Measurements from ENCODE around the gene ST7. TPM values are rescaled to one million over a fixed set of nuclear protein-coding genes. Genes with fewer than 3 reads are reported as not detected.

Gene ST7
- total RNA-seq, 1 donor from 2014 or later = 17.0 TPM

DNA sequence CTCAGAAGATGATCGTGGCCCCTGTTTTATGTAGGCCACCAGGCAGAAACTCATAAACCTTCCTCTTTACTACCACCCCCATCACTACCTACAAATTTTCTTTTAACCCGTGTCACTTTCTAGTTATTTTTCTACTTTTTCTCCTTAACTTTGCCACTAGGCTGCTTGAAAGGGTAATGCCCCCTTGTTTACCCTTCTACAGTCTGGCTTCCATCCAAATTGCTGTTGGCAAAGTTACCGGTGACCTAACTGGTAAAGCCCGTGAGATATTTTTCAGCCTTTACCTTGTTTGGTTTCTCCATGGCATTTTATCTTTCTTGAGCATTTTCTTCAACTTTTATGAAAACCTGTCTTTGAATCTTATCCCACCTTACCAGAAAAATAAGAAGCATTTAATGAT is 216.6 kb downstream of the ST7 start:
- peak; percentile 31 for DNase-seq (ENCODE audit: low read depth)
- Histone ChIP-seq H3K4me3 (ENCODE audit: low read depth, low read length) (no peak overlapping the region), H3K36me3 (ENCODE audit: control insufficient read depth, insufficient read depth, low read length) (no peaks in the 10 kb centered on the region), H3K27me3 (ENCODE audit: control insufficient read depth, insufficient read depth, low read length) (no peaks in the 10 kb centered on the region)
- no peak for TF ChIP-seq CTCF (IDR thresholded peaks at IDR 0.05; ENCODE audit: insufficient read depth, low read length, poor library complexity, severe bottlenecking)

DNA sequence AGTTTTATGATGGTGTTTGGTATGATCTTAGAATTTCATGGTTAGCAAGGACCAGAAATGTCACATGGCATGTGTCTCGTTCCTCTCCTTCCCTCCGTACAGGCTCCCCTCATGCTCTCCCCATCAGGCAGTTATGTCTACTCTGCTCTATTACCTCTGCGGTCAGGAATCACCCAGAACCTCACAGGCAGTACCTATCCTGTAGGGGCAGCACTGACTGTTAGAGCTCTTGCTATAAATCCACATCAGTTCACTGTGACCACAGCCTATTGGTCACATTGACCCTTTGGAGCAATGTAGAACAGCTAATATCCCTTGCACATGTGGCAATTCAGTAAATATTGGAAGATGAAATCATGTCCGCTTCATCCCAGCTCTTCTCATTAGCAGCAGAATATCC is 217.8 kb downstream of the ST7 start:
- no peak for DNase-seq (ENCODE audit: low read depth)
- TF ChIP-seq CTCF (IDR thresholded peaks at IDR 0.05; ENCODE audit: insufficient read depth, low read length, poor library complexity, severe bottlenecking) = no peak
- H3K36me3 ChIP-seq (ENCODE audit: control insufficient read depth, insufficient read depth, low read length) = no peaks in the 10 kb centered on the region
- no peaks in the 10 kb centered on the region for H3K27me3 ChIP-seq (ENCODE audit: control insufficient read depth, insufficient read depth, low read length)
- H3K4me3 ChIP-seq (ENCODE audit: low read depth, low read length) = no peak overlapping the region

DNA sequence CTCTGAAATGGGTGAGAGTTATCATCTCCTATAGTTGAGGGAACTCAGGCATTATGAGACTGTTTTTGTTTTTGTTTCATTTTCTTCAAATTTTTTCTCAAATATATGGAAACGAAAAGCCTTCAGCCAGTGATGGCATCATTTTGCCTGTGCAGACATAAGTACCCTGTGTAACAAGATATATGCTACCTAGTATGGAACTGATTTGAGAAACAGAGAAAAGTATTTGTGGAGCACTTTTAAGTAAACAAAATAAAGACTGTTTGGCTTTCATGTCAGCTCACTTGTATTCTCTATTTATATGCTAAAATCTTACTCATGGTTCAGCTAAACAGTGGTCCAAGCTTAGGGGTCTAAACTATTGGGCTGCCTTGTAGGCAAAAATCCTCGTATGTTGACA is 219.0 kb downstream of the ST7 start:
- H3K27me3 ChIP-seq (ENCODE audit: control insufficient read depth, insufficient read depth, low read length) = no peaks in the 10 kb centered on the region
- no peak overlapping the region for H3K4me3 ChIP-seq (ENCODE audit: low read depth, low read length)
- no peak for TF ChIP-seq CTCF (IDR thresholded peaks at IDR 0.05; ENCODE audit: insufficient read depth, low read length, poor library complexity, severe bottlenecking)
- DNase-seq (ENCODE audit: low read depth) = no peak
- H3K36me3 ChIP-seq (ENCODE audit: control insufficient read depth, insufficient read depth, low read length) = no peaks in the 10 kb centered on the region

DNA sequence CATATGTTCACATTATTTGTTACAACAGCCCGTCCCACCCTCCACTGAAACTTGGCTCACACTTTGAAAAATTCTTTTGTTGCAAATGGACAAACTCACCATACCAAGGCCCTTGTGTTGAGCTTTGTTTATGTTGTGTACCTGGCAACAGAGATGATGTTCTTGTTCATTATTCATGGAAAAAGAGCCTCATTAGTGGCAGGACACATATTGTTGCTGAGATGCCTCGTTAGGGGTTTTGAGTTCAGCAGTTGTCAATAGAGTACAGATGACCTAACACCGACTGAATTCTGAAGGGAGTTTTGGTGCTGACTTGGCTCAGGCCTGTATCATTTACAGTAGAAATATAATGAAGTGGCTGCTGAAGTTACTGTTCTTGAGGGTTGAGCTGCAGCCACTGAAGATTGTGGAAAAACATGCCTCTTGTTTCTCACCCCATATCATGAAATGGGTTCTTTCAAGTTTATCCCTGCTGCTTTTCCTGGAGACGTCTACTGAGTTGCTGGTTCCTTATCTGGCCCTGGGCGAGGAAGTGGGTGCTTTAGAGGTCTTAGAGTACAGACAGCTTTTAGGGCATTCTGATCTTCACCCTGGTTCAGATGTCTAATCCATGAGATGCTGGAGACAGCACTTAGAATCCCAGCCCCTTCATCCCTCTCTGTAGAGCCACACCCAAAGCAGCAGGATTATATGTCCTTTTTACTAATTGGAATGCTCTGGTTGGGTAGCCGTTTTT is 219.9 kb downstream of the ST7 start:
- Histone ChIP-seq H3K4me3 (ENCODE audit: low read depth, low read length) (no peak overlapping the region), H3K36me3 (ENCODE audit: control insufficient read depth, insufficient read depth, low read length) (no peaks in the 10 kb centered on the region), H3K27me3 (ENCODE audit: control insufficient read depth, insufficient read depth, low read length) (no peaks in the 10 kb centered on the region)
- DNase-seq (ENCODE audit: low read depth) = no peak
- no peak for TF ChIP-seq CTCF (IDR thresholded peaks at IDR 0.05; ENCODE audit: insufficient read depth, low read length, poor library complexity, severe bottlenecking)

- Histone ChIP-seq H3K36me3 (ENCODE audit: control insufficient read depth, insufficient read depth, low read length) (no peaks in the 10 kb centered on the region), H3K27me3 (ENCODE audit: control insufficient read depth, insufficient read depth, low read length) (no peaks in the 10 kb centered on the region), H3K4me3 (ENCODE audit: low read depth, low read length) (no peak overlapping the region)
- TF ChIP-seq CTCF (IDR thresholded peaks at IDR 0.05; ENCODE audit: insufficient read depth, low read length, poor library complexity, severe bottlenecking) = no peak
- DNase-seq (ENCODE audit: low read depth) = no peak
These were observed 222.9 kb downstream of the ST7 start for GRCh38 chr7:117176206-117176605.

DNA sequence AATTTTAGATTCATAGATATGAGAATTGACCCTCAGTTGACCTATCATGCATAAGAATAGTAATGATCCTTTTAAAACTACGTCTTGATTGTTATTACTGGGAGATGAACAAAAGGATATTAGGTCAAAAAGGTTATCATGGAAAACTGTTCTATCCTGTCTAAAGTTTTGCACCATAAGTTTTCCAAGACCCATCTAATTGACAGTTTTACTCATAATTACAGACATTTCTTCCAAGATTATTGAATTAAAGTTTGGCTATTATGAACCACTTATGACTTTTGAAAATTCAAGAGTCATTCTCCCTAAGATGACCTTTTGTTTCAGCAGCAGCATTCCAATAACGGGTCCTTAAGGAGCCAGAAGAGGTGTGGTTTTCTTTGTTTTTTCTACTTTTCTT is 225.3 kb downstream of the ST7 start:
- H3K4me3 ChIP-seq (ENCODE audit: low read depth, low read length) = no peak overlapping the region
- no peaks in the 10 kb centered on the region for H3K36me3 ChIP-seq (ENCODE audit: control insufficient read depth, insufficient read depth, low read length)
- no peaks in the 10 kb centered on the region for H3K27me3 ChIP-seq (ENCODE audit: control insufficient read depth, insufficient read depth, low read length)
- no peak for TF ChIP-seq CTCF (IDR thresholded peaks at IDR 0.05; ENCODE audit: insufficient read depth, low read length, poor library complexity, severe bottlenecking)
- no peak for DNase-seq (ENCODE audit: low read depth)

All from kidney epithelial cell (primary cell).